Adrenal gland (tissue), 5 donors: ENCODE measurements around the gene PTPRC.

Experiments
- CTCF ChIP-seq, 6 experiments: fragments of 450-650 bp in 4 of 6; fragments of 200-600 bp in 2 of 6; sonication (generic) in 1 of 6; IDR thresholded peaks; 1 replicate in 5 of 6; 2 replicates in 1 of 6; pipeline versions ENCODE4 v1.5.1 to v1.8.0; 2016 to 2021; ENCODE audit warnings: antibody characterized with exemption in 6 of 6, mild to moderate bottlenecking in 2 of 6, moderate library complexity in 1 of 6
- POLR2A ChIP-seq, 2 donors: fragments of 450-650 bp; IDR thresholded peaks; one replicate each; pipeline ENCODE4 v1.6.1; 2017; ENCODE audit warnings: antibody characterized with exemption in 2 of 2, mild to moderate bottlenecking in 2 of 2, moderate library complexity in 1 of 2
- donor health status: DM: no; HTN: no; CAD: no.

- TF ChIP-seq CTCF (IDR thresholded peaks at IDR 0.05) (no peak), POLR2A (IDR thresholded peaks at IDR 0.05) (no peak)
These were observed 9.2 kb upstream of the PTPRC start for GRCh38 chr1:198629610-198630009.
